ENCODE results near the gene FANCC.

DNA sequence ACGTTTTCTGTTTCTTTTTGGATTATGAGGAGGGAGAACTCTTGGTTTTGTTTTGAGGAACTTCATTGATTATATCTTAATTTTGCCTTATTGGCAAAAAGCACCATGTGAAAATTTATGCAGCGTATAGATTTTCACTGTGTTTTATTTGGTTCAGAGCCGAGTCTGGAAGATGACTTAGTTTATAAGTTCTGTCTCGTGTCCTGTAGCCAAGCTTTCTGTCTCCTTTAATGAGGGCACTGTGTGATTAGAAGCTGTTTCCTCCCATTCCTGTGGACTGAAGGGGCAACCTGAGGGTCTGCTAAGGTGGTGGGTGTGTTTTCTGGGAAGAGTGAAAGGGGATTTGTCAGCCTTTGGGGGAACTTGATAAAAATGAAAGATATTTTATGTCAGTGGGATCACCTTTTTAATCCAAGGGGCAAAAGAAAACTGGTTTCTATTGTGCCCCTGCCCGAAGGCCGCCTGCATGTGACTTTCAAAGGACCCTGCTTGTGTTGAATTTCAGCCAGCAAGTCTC, 262.1 kb downstream of the FANCC start:
- TF ChIP-seq, protein P1, sequence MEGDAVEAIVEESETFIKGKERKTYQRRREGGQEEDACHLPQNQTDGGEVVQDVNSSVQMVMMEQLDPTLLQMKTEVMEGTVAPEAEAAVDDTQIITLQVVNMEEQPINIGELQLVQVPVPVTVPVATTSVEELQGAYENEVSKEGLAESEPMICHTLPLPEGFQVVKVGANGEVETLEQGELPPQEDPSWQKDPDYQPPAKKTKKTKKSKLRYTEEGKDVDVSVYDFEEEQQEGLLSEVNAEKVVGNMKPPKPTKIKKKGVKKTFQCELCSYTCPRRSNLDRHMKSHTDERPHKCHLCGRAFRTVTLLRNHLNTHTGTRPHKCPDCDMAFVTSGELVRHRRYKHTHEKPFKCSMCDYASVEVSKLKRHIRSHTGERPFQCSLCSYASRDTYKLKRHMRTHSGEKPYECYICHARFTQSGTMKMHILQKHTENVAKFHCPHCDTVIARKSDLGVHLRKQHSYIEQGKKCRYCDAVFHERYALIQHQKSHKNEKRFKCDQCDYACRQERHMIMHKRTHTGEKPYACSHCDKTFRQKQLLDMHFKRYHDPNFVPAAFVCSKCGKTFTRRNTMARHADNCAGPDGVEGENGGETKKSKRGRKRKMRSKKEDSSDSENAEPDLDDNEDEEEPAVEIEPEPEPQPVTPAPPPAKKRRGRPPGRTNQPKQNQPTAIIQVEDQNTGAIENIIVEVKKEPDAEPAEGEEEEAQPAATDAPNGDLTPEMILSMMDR (conservative IDR thresholded peaks at IDR 0.05 in 1 of 2, IDR thresholded peaks at IDR 0.05 in 1 of 2; ENCODE audit: low read depth in 1 of 2, low read length in 2 of 2): no peak
- TF ChIP-seq EZH2 (IDR thresholded peaks at IDR 0.05; ENCODE audit: low read length, missing control alignments): no peak
